GM18951 (cell line): ENCODE results near the gene WDR20.
"Not testable (repeated sequence)": the region's sequence is repeated elsewhere in the genome, so short reads cannot be mapped to it uniquely, and the experiment has no call there.

Experiments
- POLR2A ChIP-seq: IDR thresholded peaks from 4 replicates; pipeline ENCODE4 v1.6.1; 2011; ENCODE audit warnings: mild to moderate bottlenecking; ENCODE audit not compliant: insufficient read length, insufficient read depth; ENCODE audit errors: extremely low read depth
- in situ Hi-C: fragments of 300-500 bp; cut with MboI; formaldehyde crosslinking; loops from one replicate; pipeline ENCODE4 v1.12.0; 2022; ENCODE audit warnings: low sequenced_read_pairs, mixed read lengths, inconsistent platforms; ENCODE audit not compliant: unreplicated experiment

The WDR20 gene

DNA sequence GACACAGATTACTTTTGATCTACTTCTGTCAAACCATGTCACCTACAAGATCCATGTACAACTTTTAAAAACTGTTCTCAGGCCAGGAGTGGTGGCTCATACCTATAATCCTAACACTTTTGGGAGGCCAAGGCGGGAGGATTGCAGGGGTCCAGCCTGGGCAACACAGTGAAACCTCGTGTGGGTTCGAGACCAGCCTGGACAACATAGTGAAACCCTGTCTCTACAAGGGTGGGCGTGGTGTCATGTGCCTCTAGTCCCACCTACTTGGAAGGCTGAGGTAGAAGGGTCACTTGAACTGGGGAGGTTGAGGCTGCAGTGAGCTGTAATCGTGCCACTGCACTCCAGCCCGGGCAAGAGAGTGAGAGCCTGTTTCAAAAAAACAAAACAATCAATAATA is 5.7 kb downstream of the WDR20 start:
- TF ChIP-seq POLR2A = no peak
- in situ Hi-C loops = no loop called here

- in situ Hi-C loops = no loop called here
- TF ChIP-seq POLR2A = no peak
Observed at GRCh38 chr14:102146423-102146822, 6.7 kb downstream of the WDR20 start.

GRCh38 chr14:102150083-102150482 is 10.4 kb downstream of the WDR20 start:
- in situ Hi-C loops = no loop called here
- no peak for TF ChIP-seq POLR2A

DNA sequence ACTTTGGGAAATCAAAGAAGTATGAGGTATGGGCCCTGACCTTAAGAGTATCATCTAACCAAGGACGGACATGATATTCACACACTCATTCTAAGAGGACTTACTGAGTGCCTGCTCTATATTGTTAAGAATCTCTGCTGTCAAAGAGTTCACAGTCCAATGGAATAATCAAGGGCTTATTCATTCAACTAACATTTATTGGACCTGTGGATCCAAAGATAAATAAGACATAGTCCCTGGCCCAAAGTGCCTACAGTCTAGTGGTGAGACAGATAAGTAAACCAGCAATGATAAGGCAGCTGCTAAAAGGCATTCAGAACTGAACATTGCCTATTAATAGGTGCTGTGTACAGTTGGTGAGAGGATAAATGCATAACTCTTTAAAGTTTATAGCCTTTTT is 11.0 kb downstream of the WDR20 start:
- in situ Hi-C loops = no loop called here
- no peak for TF ChIP-seq POLR2A

DNA sequence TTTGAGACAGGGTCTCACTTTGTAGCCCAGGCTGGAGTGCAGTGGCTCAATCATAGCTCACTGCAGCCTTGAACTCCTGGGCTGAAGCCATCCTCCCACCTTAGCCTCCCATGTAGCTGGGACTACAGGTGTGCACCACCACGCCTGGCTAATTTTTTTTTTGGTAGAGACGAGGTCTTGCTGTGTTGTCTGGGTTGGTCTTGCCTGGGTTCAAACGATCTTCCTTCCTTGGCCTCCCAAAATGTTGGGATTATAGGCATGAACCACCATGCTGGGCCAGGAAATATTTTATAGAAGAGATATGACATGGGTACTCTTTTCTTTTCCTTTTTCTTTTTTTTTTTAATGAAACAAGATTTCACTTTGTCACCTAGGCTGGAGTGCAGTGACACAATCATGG is 11.7 kb downstream of the WDR20 start:
- in situ Hi-C loops = not testable (repeated sequence)

- TF ChIP-seq POLR2A = no peak
- in situ Hi-C loops = no loop called here
Observed at GRCh38 chr14:102154121-102154520, 14.4 kb downstream of the WDR20 start.

DNA sequence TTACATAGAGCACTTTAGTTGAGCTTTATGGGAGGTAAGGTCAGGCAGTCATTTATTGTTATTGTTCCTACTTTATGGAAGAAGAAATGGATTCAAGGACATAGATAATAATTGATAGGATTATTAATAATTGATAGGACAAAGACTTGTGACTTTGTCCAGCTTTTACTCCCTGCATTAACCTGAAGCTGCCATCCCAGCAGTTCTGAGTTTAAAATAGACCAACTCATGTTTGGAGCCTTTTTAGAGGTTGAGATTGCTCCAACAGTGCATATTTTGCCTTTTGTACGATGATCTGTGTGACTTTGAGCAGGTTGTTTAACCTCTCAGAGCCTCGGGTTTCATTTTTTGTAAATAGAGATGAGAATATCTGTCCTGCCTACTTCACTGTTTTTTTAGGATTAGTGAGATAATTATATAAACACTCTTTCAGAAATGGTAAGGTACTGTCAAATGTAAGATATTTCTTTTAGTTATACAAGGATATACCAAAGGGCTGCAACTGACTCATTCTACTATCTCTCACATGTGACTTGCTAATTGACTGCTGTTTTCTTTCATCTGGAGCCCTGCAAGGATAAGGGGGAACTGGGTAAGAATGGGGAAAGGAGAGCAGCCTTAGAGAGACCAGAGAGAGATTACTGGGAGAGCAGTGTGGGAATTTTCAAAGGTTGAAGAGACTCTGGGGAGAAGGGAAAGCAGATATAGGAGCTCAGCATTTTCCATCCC is 15.3 kb downstream of the WDR20 start:
- TF ChIP-seq POLR2A = no peak
- in situ Hi-C loops = no loop called here

- no peak for TF ChIP-seq POLR2A
- in situ Hi-C loops = no loop called here
Observed at GRCh38 chr14:102157346-102157745, 17.6 kb downstream of the WDR20 start.

- TF ChIP-seq POLR2A = no peak
- in situ Hi-C loops = no loop called here
Observed at GRCh38 chr14:102158797-102159196, 19.1 kb downstream of the WDR20 start.

DNA sequence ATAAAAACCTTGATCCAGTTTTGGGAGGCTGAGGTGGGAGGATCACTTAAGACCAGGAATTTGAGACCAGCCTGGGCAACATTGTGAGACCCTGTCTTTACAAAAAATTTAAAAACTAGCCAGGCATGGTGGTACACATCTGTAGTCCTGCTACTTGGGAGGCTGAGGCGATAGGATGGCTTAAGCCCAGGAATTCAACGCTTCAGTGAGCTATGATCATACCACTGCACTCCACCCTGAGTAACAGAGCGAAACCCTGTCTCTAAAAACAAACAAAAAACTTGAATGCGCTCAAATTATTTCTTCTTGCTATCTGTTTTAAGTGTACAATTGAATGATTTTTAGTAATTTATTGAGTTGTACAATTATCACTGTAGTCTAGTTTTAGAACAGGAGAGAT is 20.1 kb downstream of the WDR20 start:
- no peak for TF ChIP-seq POLR2A
- in situ Hi-C loops = no loop called here

- TF ChIP-seq POLR2A = no peak
- in situ Hi-C loops = no loop called here
Observed at GRCh38 chr14:102162487-102162886, 22.8 kb downstream of the WDR20 start.

- in situ Hi-C loops = no loop called here
- TF ChIP-seq POLR2A = no peak
Observed at GRCh38 chr14:102164241-102164641, 24.5 kb downstream of the WDR20 start.

DNA sequence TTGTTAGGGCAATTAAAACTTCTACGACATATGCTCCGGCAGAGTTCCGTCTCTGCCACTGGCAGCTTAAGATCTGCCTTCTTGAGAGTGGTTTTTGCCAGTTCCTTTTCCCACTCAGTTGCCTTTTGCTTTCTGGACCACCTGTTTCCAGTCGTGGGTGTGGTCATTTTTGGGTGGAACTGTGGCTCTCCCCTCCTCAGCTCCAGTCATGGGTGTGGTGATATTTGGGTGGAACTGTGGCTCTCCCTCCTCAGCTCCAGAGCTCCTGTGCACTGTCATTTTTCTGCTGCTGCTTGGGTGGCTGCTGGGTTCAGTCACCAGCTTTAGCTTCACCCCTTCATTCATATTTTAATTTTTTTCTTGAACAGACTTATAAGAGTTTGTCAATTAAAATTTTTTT is 25.3 kb downstream of the WDR20 start:
- in situ Hi-C loops = no loop called here
- no peak for TF ChIP-seq POLR2A

DNA sequence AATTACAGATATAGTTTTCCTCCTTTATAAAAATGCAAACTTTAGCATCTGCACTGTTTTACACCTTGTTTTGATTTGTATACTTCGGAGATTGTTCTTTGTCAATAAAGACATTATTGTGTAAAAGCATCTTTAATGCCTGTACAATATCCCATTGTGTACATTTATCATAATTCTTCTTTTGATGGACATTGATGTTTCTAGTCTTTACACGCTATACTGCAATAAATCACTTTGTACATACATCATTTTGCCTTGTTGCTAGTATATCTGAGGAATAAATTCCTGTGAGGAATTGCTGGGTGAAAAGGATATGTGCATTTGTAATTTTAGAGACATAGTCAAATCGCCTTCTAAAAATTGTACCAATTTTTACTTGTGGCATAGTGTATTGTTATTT is 30.4 kb downstream of the WDR20 start:
- in situ Hi-C loops = no loop called here
- no peak for TF ChIP-seq POLR2A
